Parathyroid adenoma (tissue), 2 donors: Measurements from ENCODE around the gene ABCC10.
"Not testable (repeated sequence)": the region's sequence is repeated elsewhere in the genome, so short reads cannot be mapped to it uniquely, and the experiment has no call there.

Source experiments
- H2AFZ ChIP-seq: fragments of 300-600 bp; sonication (generic); one replicate; pipeline ENCODE4 v1.7.0; 2017; ENCODE audit warnings: antibody characterized with exemption, mild to moderate bottlenecking
- H3K27ac ChIP-seq: fragments of 300-600 bp; sonication (generic); one replicate; pipeline ENCODE4 v1.7.0; 2017
- H3K27me3 ChIP-seq: fragments of 300-600 bp; sonication (generic); one replicate; pipeline ENCODE4 v1.7.0; 2017; ENCODE audit warnings: low read length; ENCODE audit not compliant: control insufficient read depth, insufficient read depth
- H3K36me3 ChIP-seq: fragments of 300-600 bp; sonication (generic); one replicate; pipeline ENCODE4 v1.7.0; 2017; ENCODE audit warnings: low read length; ENCODE audit not compliant: control insufficient read depth, insufficient read depth
- H3K4me1 ChIP-seq: fragments of 300-600 bp; sonication (generic); one replicate; pipeline ENCODE4 v1.7.0; 2017; ENCODE audit warnings: control low read depth
- H3K4me2 ChIP-seq: fragments of 300-600 bp; sonication (generic); one replicate; pipeline ENCODE4 v1.7.0; 2017; ENCODE audit warnings: low read length
- H3K4me3 ChIP-seq: fragments of 300-600 bp; sonication (generic); one replicate; pipeline ENCODE4 v1.7.0; 2017; ENCODE audit warnings: low read depth, low read length
- H3K79me2 ChIP-seq: fragments of 300-600 bp; sonication (generic); one replicate; pipeline ENCODE4 v1.7.0; 2017; ENCODE audit warnings: control low read depth
- H3K9ac ChIP-seq: fragments of 300-600 bp; sonication (generic); one replicate; pipeline ENCODE4 v1.7.0; 2017; ENCODE audit warnings: mild to moderate bottlenecking
- H3K9me3 ChIP-seq: fragments of 300-600 bp; sonication (generic); one replicate; pipeline ENCODE4 v1.7.0; 2017; ENCODE audit warnings: low read length; ENCODE audit not compliant: control insufficient read depth
- TF ChIP-seq, protein P1 (sequence below): fragments of 300-600 bp; sonication (generic); IDR thresholded peaks from one replicate; pipeline ENCODE4 v1.7.0; 2017; ENCODE audit warnings: antibody characterized with exemption, mild to moderate bottlenecking
- donor health status: primary hyperparathyroidism.

The ABCC10 gene

DNA sequence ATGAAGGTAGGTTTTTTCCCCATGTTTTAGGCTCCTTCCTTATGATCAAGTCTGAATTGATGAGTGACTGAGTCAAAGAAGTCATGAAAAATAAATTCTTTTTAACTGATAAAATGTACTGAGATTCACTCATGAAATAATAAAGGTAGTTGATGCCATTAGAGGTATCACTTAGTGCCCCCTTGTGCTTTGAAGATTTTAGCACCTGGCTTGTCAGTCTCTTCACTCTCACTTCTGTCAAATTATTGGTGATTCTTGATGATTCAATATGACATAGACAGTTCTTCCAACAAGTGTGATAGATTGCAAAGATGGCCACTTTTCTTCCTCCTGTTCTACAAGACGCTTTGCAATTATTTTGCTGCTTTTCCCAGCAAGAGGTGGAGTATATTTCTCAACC lies 32.2 kb downstream of the ABCC10 start:
- Histone ChIP-seq H2AFZ (no peak overlapping the region), H3K27me3 (no peaks in the 10 kb centered on the region), H3K9me3 (no peaks in the 10 kb centered on the region)

DNA sequence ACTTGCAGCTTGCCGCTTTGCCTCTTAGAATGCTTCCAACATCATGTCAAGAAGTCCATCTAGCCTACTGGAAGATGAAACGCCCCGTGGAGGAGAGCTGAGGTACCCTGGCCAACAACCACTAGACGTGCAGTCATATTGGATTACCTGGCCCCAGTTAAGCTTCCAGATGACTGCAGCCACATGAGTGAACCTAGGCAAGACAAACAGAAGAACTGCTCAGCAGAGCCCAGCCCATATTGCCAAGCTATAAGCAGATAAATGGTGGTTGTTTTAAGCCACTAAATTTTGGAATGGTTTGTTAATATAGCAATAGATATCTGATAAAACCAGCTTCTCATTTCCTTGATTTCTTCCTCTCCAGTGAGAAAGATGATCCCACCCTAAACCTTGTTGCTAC lies 32.7 kb downstream of the ABCC10 start:
- Histone ChIP-seq H3K27ac (no peak overlapping the region), H2AFZ (no peak overlapping the region), H3K4me1 (peaks cover 5% of the 10 kb centered on the region), H3K36me3 (no peaks in the 10 kb centered on the region), H3K9me3 (no peaks in the 10 kb centered on the region), H3K27me3 (no peaks in the 10 kb centered on the region), H3K4me3 (no peak overlapping the region), H3K9ac (no peak overlapping the region), H3K4me2 (no peak overlapping the region), H3K79me2 (no peaks in the 10 kb centered on the region)
- TF ChIP-seq, protein P1, sequence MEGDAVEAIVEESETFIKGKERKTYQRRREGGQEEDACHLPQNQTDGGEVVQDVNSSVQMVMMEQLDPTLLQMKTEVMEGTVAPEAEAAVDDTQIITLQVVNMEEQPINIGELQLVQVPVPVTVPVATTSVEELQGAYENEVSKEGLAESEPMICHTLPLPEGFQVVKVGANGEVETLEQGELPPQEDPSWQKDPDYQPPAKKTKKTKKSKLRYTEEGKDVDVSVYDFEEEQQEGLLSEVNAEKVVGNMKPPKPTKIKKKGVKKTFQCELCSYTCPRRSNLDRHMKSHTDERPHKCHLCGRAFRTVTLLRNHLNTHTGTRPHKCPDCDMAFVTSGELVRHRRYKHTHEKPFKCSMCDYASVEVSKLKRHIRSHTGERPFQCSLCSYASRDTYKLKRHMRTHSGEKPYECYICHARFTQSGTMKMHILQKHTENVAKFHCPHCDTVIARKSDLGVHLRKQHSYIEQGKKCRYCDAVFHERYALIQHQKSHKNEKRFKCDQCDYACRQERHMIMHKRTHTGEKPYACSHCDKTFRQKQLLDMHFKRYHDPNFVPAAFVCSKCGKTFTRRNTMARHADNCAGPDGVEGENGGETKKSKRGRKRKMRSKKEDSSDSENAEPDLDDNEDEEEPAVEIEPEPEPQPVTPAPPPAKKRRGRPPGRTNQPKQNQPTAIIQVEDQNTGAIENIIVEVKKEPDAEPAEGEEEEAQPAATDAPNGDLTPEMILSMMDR: no peak

More for the DNA sequence above, 32.2 kb downstream of the ABCC10 start:
- Histone ChIP-seq H3K4me2 (no peak overlapping the region), H3K27ac (no peak overlapping the region), H3K36me3 (no peaks in the 10 kb centered on the region), H3K4me1 (peaks cover 5% of the 10 kb centered on the region), H3K4me3 (no peak overlapping the region), H3K9ac (no peak overlapping the region), H3K79me2 (no peaks in the 10 kb centered on the region)
- TF ChIP-seq, protein P1: no peak

DNA sequence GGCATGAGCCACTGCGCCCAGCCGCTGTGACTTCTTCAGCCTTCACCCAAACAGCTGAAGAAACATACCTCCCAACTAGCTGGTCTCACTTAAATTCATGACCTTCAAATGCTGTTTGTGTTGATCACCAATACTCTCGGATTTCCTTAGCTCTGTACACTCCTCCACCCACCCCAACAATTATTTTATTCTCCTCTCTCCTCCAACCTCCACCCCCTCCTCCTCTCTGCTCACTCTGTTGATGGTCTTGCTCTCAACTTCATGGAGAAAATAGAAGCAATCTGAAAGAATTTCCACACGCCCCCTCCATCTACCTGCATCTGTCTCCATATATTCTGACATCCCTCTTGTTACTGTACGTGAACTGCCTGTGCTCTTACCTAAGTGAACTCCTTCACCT lies 34.6 kb downstream of the ABCC10 start:
- Histone ChIP-seq H3K4me1 (no peaks in the 10 kb centered on the region), H3K36me3 (no peaks in the 10 kb centered on the region), H2AFZ (no peak overlapping the region), H3K4me3 (no peak overlapping the region), H3K9ac (no peak overlapping the region), H3K9me3 (no peaks in the 10 kb centered on the region), H3K27me3 (no peaks in the 10 kb centered on the region), H3K4me2 (no peak overlapping the region), H3K79me2 (no peaks in the 10 kb centered on the region), H3K27ac (no peak overlapping the region)
- TF ChIP-seq, protein P1: no peak

DNA sequence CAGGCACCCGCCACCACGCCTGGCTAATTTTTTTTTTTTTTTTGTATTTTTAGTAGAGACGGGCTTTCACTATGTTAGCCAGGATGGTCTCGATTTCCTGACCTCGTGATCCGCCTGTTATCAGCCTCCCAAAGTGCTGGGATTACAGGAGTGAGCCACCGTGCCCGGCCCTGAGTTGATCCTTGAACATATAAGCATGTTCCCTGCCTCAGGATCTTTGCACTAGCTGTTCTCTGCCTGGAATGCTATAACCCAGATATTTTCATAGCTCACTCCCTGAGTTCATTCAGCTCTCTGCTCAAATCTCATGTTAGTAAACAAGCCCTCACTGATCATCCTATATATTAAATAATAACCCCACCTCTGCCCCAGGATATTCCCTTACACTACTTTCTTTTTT lies 37.0 kb downstream of the ABCC10 start:
- H3K9ac ChIP-seq: no peak overlapping the region
- H3K79me2 ChIP-seq: no peaks in the 10 kb centered on the region
- no peaks in the 10 kb centered on the region for H3K4me1 ChIP-seq
- H3K36me3 ChIP-seq: no peaks in the 10 kb centered on the region
- no peak overlapping the region for H3K4me3 ChIP-seq
- no peak overlapping the region for H2AFZ ChIP-seq
- no peak overlapping the region for H3K27ac ChIP-seq
- no peak overlapping the region for H3K4me2 ChIP-seq
- TF ChIP-seq, protein P1: no peak
- no peaks in the 10 kb centered on the region for H3K27me3 ChIP-seq
- no peaks in the 10 kb centered on the region for H3K9me3 ChIP-seq

DNA sequence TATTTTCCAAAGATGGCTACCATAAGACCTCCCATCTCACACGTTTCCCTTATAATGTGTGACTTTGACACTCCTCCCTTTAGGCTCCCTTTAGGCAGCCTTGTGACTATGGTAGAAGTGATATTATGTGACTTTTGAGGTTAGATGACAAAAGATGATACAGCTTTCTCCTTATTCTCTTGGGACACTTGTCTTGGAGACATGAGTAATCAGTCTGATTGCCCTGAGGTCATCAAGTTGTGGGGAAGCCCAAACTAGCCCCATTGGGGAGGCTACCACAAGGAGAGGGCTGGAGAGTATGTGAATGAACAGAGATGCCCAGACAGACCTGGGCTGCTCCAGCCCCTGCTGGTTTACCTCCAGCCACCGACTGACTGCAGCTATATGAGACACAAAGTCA lies 38.6 kb downstream of the ABCC10 start:
- H3K36me3 ChIP-seq: no peaks in the 10 kb centered on the region
- no peaks in the 10 kb centered on the region for H3K27me3 ChIP-seq
- no peak overlapping the region for H3K9ac ChIP-seq
- no peaks in the 10 kb centered on the region for H3K9me3 ChIP-seq
- H3K27ac ChIP-seq: no peak overlapping the region
- H3K4me2 ChIP-seq: no peak overlapping the region
- no peak overlapping the region for H2AFZ ChIP-seq
- no peaks in the 10 kb centered on the region for H3K4me1 ChIP-seq
- H3K79me2 ChIP-seq: no peaks in the 10 kb centered on the region
- no peak overlapping the region for H3K4me3 ChIP-seq
- TF ChIP-seq, protein P1: no peak

DNA sequence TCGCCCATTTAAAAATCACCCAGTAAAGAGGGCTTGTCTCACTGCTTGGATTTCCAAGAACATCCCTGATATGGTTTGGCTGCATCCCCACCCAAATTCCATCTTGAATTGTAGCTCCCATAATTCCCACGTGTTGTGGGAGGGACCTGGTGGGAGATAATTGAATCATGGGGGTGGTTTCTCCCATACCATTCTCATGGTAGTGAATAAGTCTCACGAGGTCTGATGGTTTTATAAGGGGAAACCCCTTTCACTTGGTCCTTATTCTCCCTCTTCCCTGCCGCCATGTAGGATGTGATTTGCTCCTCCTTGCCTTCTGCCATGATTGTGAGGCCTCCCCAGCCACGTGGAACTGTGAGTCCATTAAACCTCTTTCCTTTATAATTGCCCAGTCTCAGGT lies 39.9 kb downstream of the ABCC10 start:
- H3K4me3 ChIP-seq, H3K9ac ChIP-seq, H3K79me2 ChIP-seq, H3K36me3 ChIP-seq, H3K27me3 ChIP-seq, H2AFZ ChIP-seq, H3K27ac ChIP-seq, H3K4me1 ChIP-seq, H3K9me3 ChIP-seq, H3K4me2 ChIP-seq: not testable (repeated sequence)
